A549 (cell line): ENCODE results near the gene CSNK2A1. TPM values are rescaled to one million over a fixed set of nuclear protein-coding genes. Genes with fewer than 3 reads are reported as not detected.

Experiments used
- ATAC-seq, 2 experiments: fragments of 200-7000 bp in 1 of 2; fragments of >200 bp in 1 of 2; cut with Nextera tagmentation in 1 of 2; cut with Tn5 transposase in 1 of 2; 3 replicates each; pipeline versions ENCODE4 v1.8.0 to v1.9.1; 2018 to 2020; ENCODE audit warnings: mild to moderate bottlenecking in 1 of 2, moderate library complexity in 1 of 2
- CTCF ChIA-PET: fragments of 300-600 bp; sonication (Branson Sonifier 250); formaldehyde crosslinking; extraction: SDS; loops from one replicate; lab custom pipeline; 2021; ENCODE audit warnings: antibody characterized with exemption, inconsistent platforms; lab: Yijun Ruan, JAX
- POLR2A ChIA-PET: fragments of 350-600 bp; formaldehyde crosslinking; extraction: SDS; loops from one replicate; lab custom pipeline; 2021; ENCODE audit warnings: antibody characterized with exemption, inconsistent platforms; lab: Yijun Ruan, JAX
- DNase-seq, 2 experiments: peaks; one replicate each; pipeline versions ENCODE4 v3.0.0 to v3.0.0-alpha.2; 2011 to 2016; ENCODE audit warnings: low read depth in 1 of 2, low spot score in 1 of 2
- FAIRE-seq: peaks from 2 replicates; lab custom pipeline; 2011; peaks lifted over from hg19 to GRCh38; lab: Jason Lieb, UNC
- H3K27ac ChIP-seq, 2 experiments: fragments of >200 bp; sonication (Bioruptor Twin); formaldehyde crosslinking; 3 replicates each; pipeline ENCODE4 v1.5.1; 2016 to 2017
- H3K4me1 ChIP-seq: fragments of >200 bp; sonication (Bioruptor Twin); formaldehyde crosslinking; 3 replicates; pipeline ENCODE4 v1.6.1; 2016
- H3K4me2 ChIP-seq: fragments of >200 bp; sonication (Bioruptor Twin); formaldehyde crosslinking; 3 replicates; pipeline ENCODE4 v1.6.1; 2016
- H3K4me3 ChIP-seq: fragments of >200 bp; sonication (Bioruptor Twin); formaldehyde crosslinking; 3 replicates; pipeline ENCODE4 v1.5.1; 2016
- H3K9me3 ChIP-seq: fragments of >200 bp; sonication (Bioruptor Twin); formaldehyde crosslinking; 3 replicates; pipeline ENCODE4 v1.6.1; 2016
- BCL3 ChIP-seq: fragments of >200 bp; sonication (Bioruptor Twin); formaldehyde crosslinking; IDR thresholded peaks from 3 replicates; pipeline ENCODE4 v1.6.1; 2016
- CEBPB ChIP-seq, 2 experiments: fragments of >200 bp in 1 of 2; sonication (Bioruptor Twin) in 1 of 2; formaldehyde crosslinking in 1 of 2; IDR thresholded peaks; 2 replicates each; pipeline ENCODE4 v1.6.1; 2012 to 2016
- CHD2 ChIP-seq: fragments of 150-350 bp; IDR thresholded peaks from 2 replicates; pipeline ENCODE4 v1.6.1; 2014; ENCODE audit warnings: low read length; ENCODE audit not compliant: partially characterized antibody
- E2F6 ChIP-seq: IDR thresholded peaks from 2 replicates; pipeline ENCODE4 v1.6.1; 2012; ENCODE audit warnings: low read depth, borderline replicate concordance
- EHF ChIP-seq: fragments of 250-450 bp; sonication (Bioruptor Pico); IDR thresholded peaks from 2 replicates; pipeline ENCODE4 v1.5.0; 2020; ENCODE audit warnings: mild to moderate bottlenecking
- FOSL2 ChIP-seq, 2 experiments: fragments of 450-650 bp in 1 of 2; fragments of >200 bp in 1 of 2; sonication (Bioruptor Twin) in 1 of 2; formaldehyde crosslinking; IDR thresholded peaks; 2 replicates each; pipeline versions ENCODE4 v1.5.0 to v1.6.1; 2016 to 2020; ENCODE audit warnings: mild to moderate bottlenecking in 1 of 2, moderate library complexity in 1 of 2
- GATA3 ChIP-seq: IDR thresholded peaks from 2 replicates; pipeline ENCODE4 v1.6.1; 2012; ENCODE audit warnings: borderline replicate concordance
- HMGXB4 ChIP-seq: fragments of 250-450 bp; sonication (Bioruptor Pico); IDR thresholded peaks from 2 replicates; pipeline ENCODE4 v1.5.0; 2021; ENCODE audit warnings: mild to moderate bottlenecking, moderate library complexity, borderline replicate concordance
- MAFK ChIP-seq: fragments of 450-650 bp; IDR thresholded peaks from 2 replicates; pipeline ENCODE4 v1.6.1; 2014; ENCODE audit not compliant: partially characterized antibody
- MAX ChIP-seq: IDR thresholded peaks from 2 replicates; pipeline ENCODE4 v1.6.1; 2012
- PHF8 ChIP-seq: fragments of 200-600 bp; sonication (generic); IDR thresholded peaks from 2 replicates; pipeline ENCODE4 v1.6.1; 2016; ENCODE audit warnings: low read depth, mild to moderate bottlenecking, antibody characterized with exemption, moderate library complexity, borderline replicate concordance
- RCOR1 ChIP-seq: fragments of 150-350 bp; IDR thresholded peaks from 2 replicates; pipeline ENCODE4 v1.6.1; 2014; ENCODE audit warnings: antibody characterized with exemption, low read length, low read depth
- RNF2 ChIP-seq: fragments of 200-600 bp; sonication (generic); IDR thresholded peaks from 2 replicates; pipeline ENCODE4 v1.6.1; 2016; ENCODE audit warnings: low read depth, mild to moderate bottlenecking, antibody characterized with exemption, moderate library complexity, borderline replicate concordance
- SMC3 ChIP-seq: fragments of >200 bp; sonication (Bioruptor Twin); formaldehyde crosslinking; IDR thresholded peaks from 3 replicates; pipeline ENCODE4 v1.6.1; 2018; ENCODE audit warnings: inconsistent platforms
- SREBF2 ChIP-seq: fragments of 450-650 bp; IDR thresholded peaks from 2 replicates; pipeline ENCODE4 v1.6.1; 2014; ENCODE audit warnings: mild to moderate bottlenecking, moderate library complexity
- USF2 ChIP-seq: fragments of 450-650 bp; IDR thresholded peaks from 2 replicates; pipeline ENCODE4 v1.6.1; 2014; ENCODE audit warnings: antibody characterized with exemption
- WGBS: methylation state at CpG from one replicate; pipeline ENCODE4 v1.1.6; 2017; ENCODE audit errors: missing lambda C conversion rate; 5-methylcytosine and 5-hydroxymethylcytosine counted together
- polyA plus RNA-seq, 4 experiments: library from polyadenylated mRNA; depleted of rRNA in 3 of 4; stranded (reverse); fragments of >200 nt; fragmentation: RNase III in 1 of 4; extraction: RNeasy Plus Mini Kit Qiagen cat#74134 plus additional on column Dnase treatment in 1 of 4; gene quantifications; 2 replicates in 3 of 4; 3 replicates in 1 of 4; pipeline ENCODE4 v1.2.3, GENCODE V29; 2011 to 2017

Gene CSNK2A1
- polyA plus RNA-seq, 2 of the 4 experiments (the other 2 are of a cell fraction), result 157 to 306 TPM

- TF ChIP-seq EHF (CRISPR knock-in tag) (no peak), SREBF2 (no peak), RCOR1 (no peak), MAX (peak; percentile 93), BCL3 (peak; percentile 86; the same call in 2 of the 3 replicates), PHF8 (peak; percentile 54; the same call in 1 of the 2 replicates), HMGXB4 (CRISPR knock-in tag) (no peak), FOSL2 (IDR thresholded peaks at IDR 0.05) (no peak), FOSL2 (CRISPR knock-in tag; IDR thresholded peaks at IDR 0.05) (no peak), CHD2 (no peak)
These were observed 81.2 kb downstream of the CSNK2A1 start, which contains the start of gene TBC1D20 (continued) for GRCh38 chr20:462199-462991.

GRCh38 chr20:461254-462198, 82.1 kb downstream of the CSNK2A1 start:
- TF ChIP-seq PHF8, result 0 out of 2 replicates have a peak, but pooled peaks have one; percentile 44
- TF ChIP-seq SMC3, result 0 out of 3 replicates have a peak, but pooled peaks have one; percentile 3
- TF ChIP-seq E2F6, result peak; percentile 4; the same call in 1 of the 2 replicates
- TF ChIP-seq CEBPB (IDR thresholded peaks at IDR 0.05), result peak in 1 of 2 experiments; percentile 55; a peak in 2 of 4 replicates
- 0 out of 2 replicates have a peak, but pooled peaks have one; percentile 27 for TF ChIP-seq MAX
- TF ChIP-seq MAFK, result no peak
- no peak for TF ChIP-seq RNF2
- 0 out of 2 replicates have a peak, but pooled peaks have one; percentile 6 for TF ChIP-seq GATA3
- no peak for TF ChIP-seq USF2
- TF ChIP-seq, all 56 proteins: peak for 6
- ChIA-PET CTCF (interaction anchor here (0.8 to 3.8 kb wide), 13 partner anchors 10 to 189 kb away, joined by 3 to 22 read pairs (median 5); partner anchors contain the start of gene NRSN2), POLR2A (interaction anchor here (0.6 to 1.8 kb wide), 8 partner anchors 15 to 114 kb away, joined by 3 to 13 read pairs (median 4); partner anchors contain the start of gene CSNK2A1)
- peak overlapping the region; percentile 78 for H3K4me2 ChIP-seq
- FAIRE-seq (no peak), ATAC-seq (peak; percentile 75 to 80), DNase-seq (peak; percentile 57 to 76)
- no peaks in the 10 kb centered on the region for H3K9me3 ChIP-seq
- peak overlapping the region; percentile 82 for H3K4me3 ChIP-seq
- H3K4me1 ChIP-seq, result peaks cover 25% of the 10 kb centered on the region
- peak overlapping the region; percentile 91 to 92 for H3K27ac ChIP-seq
- 10% methylated on average over 48 of the region's 60 CpGs for WGBS
